HepG2 (cell line): ENCODE measurements around the gene SLC45A3. TPM values are rescaled to one million over a fixed set of nuclear protein-coding genes. Genes with fewer than 3 reads are reported as not detected.

Experiments
- AGO2 ChIP-seq: fragments of 200-400 bp; formaldehyde crosslinking; optimal IDR thresholded peaks from 2 replicates; pipeline ENCODE3; 2017; ENCODE audit warnings: mild to moderate bottlenecking, low read depth, low read length, moderate library complexity
- ARID3A ChIP-seq: IDR thresholded peaks from 2 replicates; pipeline ENCODE4 v1.6.1; 2012; ENCODE audit warnings: low read depth, low read length, improper control_type of control experiment
- ATF6 ChIP-seq: sonication (generic); formaldehyde crosslinking; conservative IDR thresholded peaks from 2 replicates; pipeline ENCODE4 v1.4.0; 2020; ENCODE audit warnings: missing genetic modification reagents
- FOXC1 ChIP-seq: sonication (generic); formaldehyde crosslinking; IDR thresholded peaks from 2 replicates; pipeline ENCODE4 v1.8.0; 2022; ENCODE audit warnings: mild to moderate bottlenecking, missing genetic modification reagents, borderline replicate concordance
- GATAD2A ChIP-seq: IDR thresholded peaks from 2 replicates; pipeline ENCODE4 v1.6.1; 2016
- HMG20A ChIP-seq: IDR thresholded peaks from 2 replicates; pipeline ENCODE4 v1.6.1; 2016; ENCODE audit warnings: borderline replicate concordance
- IRX3 ChIP-seq: sonication (generic); formaldehyde crosslinking; IDR thresholded peaks from 2 replicates; pipeline ENCODE4 v1.8.1; 2023; ENCODE audit warnings: mild to moderate bottlenecking, low read depth, missing genetic modification reagents, borderline replicate concordance
- KDM2A ChIP-seq: sonication (generic); formaldehyde crosslinking; IDR thresholded peaks from 2 replicates; pipeline ENCODE4 v1.4.0; 2020; ENCODE audit warnings: low read depth, missing genetic modification reagents, borderline replicate concordance
- NFIC ChIP-seq: IDR thresholded peaks from 2 replicates; pipeline ENCODE4 v1.6.1; 2012; ENCODE audit warnings: mild to moderate bottlenecking, low read length, inconsistent platforms
- NR2C2 ChIP-seq: sonication (generic); formaldehyde crosslinking; IDR thresholded peaks from 2 replicates; pipeline ENCODE4 v1.4.0; 2020; ENCODE audit warnings: missing genetic modification reagents, mild to moderate bottlenecking, moderate library complexity, borderline replicate concordance
- PHF20 ChIP-seq: sonication (generic); formaldehyde crosslinking; IDR thresholded peaks from 2 replicates; pipeline ENCODE4 v1.5.0; 2020; ENCODE audit warnings: mild to moderate bottlenecking, missing genetic modification reagents
- RAD21 ChIP-seq: fragments of 450-650 bp; formaldehyde crosslinking; IDR thresholded peaks from 2 replicates; pipeline ENCODE4 v1.5.0; 2020; ENCODE audit warnings: mild to moderate bottlenecking
- ZBTB26 ChIP-seq: IDR thresholded peaks from 2 replicates; pipeline ENCODE4 v1.6.1; 2016; ENCODE audit warnings: missing compliant biosample characterization, missing genetic modification reagents, borderline replicate concordance
- ZMYM2 ChIP-seq: sonication (generic); formaldehyde crosslinking; IDR thresholded peaks from 2 replicates; pipeline ENCODE4 v1.8.0; 2022; ENCODE audit warnings: mild to moderate bottlenecking, missing genetic modification reagents
- ZNF335 ChIP-seq: sonication (generic); formaldehyde crosslinking; IDR thresholded peaks from 2 replicates; pipeline ENCODE4 v1.4.0; 2020; ENCODE audit warnings: missing genetic modification reagents
- ZNF510 ChIP-seq: sonication (generic); formaldehyde crosslinking; IDR thresholded peaks from 2 replicates; pipeline ENCODE4 v1.4.0; 2020; ENCODE audit warnings: low read depth, mild to moderate bottlenecking, missing genetic modification reagents
- ZNF557 ChIP-seq: sonication (generic); formaldehyde crosslinking; IDR thresholded peaks from 2 replicates; pipeline ENCODE4 v1.4.0; 2020; ENCODE audit warnings: missing genetic modification reagents
- ZNF572 ChIP-seq: sonication (generic); formaldehyde crosslinking; IDR thresholded peaks from 2 replicates; pipeline ENCODE4 v1.5.1; 2020; ENCODE audit warnings: mild to moderate bottlenecking, missing genetic modification reagents
- ZNF652 ChIP-seq: IDR thresholded peaks from 2 replicates; pipeline ENCODE4 v1.6.1; 2016; ENCODE audit warnings: low read depth, borderline replicate concordance
- polyA plus RNA-seq, 8 experiments: library from polyadenylated mRNA; depleted of rRNA in 3 of 8; stranded (reverse) in 7 of 8; unstranded in 1 of 8; fragments of >200 nt; fragmentation: Illumina TruSeq in 4 of 8; extraction: Trizol in 4 of 8; gene quantifications; 2 replicates each; pipeline versions ENCODE4 v1.2.1 to v1.2.3, GENCODE V29; 2011 to 2016; ENCODE audit warnings: low read depth in 4 of 8, missing spikeins in 1 of 8, mixed read lengths in 1 of 8; ENCODE audit not compliant: insufficient read depth in 1 of 8
- total RNA-seq, 5 experiments: library from RNA; depleted of rRNA; stranded (reverse); fragments of >200 nt; fragmentation: Illumina TruSeq; extraction: Trizol; gene quantifications; 2 replicates each; pipeline ENCODE4 v1.2.3, GENCODE V29; 2016; ENCODE audit warnings: low read depth in 1 of 5
- TF ChIP-seq, protein P1 (sequence below): sonication (generic); formaldehyde crosslinking; IDR thresholded peaks from 2 replicates; pipeline ENCODE4 v1.5.1; 2020; ENCODE audit warnings: missing genetic modification reagents, mild to moderate bottlenecking, borderline replicate concordance
- TF ChIP-seq, protein P2 (sequence below): sonication (generic); formaldehyde crosslinking; IDR thresholded peaks from 2 replicates; pipeline ENCODE4 v1.8.1; 2023; ENCODE audit warnings: mild to moderate bottlenecking, missing genetic modification reagents
- TF ChIP-seq, protein P3 (sequence below): sonication (generic); formaldehyde crosslinking; IDR thresholded peaks from 2 replicates; pipeline ENCODE4 v1.5.0; 2020; ENCODE audit warnings: mild to moderate bottlenecking, missing genetic modification reagents, borderline replicate concordance
- TF ChIP-seq, protein P4 (sequence below): sonication (generic); formaldehyde crosslinking; IDR thresholded peaks from 2 replicates; pipeline ENCODE4 v1.4.0; 2020; ENCODE audit warnings: mild to moderate bottlenecking, missing genetic modification reagents

SLC45A3 gene
- total and polyA plus RNA-seq, 2 of the 13 experiments (the other 11 are each of a cell fraction or from before 2014, with no cell fraction given), result 3.4 to 4.1 TPM

GRCh38 chr1:205709640-205710039 lies 29.3 kb upstream of the SLC45A3 start (continued):
- no peak for TF ChIP-seq ATF6
- TF ChIP-seq AGO2, result no peak
- TF ChIP-seq ZNF557 (CRISPR knock-in tag), result no peak
- TF ChIP-seq FOXC1 (CRISPR knock-in tag), result 0 out of 2 replicates have a peak, but pooled peaks have one; percentile 23
- TF ChIP-seq ZMYM2 (CRISPR knock-in tag), result no peak
- no peak for TF ChIP-seq ZNF652
- TF ChIP-seq, protein P1, sequence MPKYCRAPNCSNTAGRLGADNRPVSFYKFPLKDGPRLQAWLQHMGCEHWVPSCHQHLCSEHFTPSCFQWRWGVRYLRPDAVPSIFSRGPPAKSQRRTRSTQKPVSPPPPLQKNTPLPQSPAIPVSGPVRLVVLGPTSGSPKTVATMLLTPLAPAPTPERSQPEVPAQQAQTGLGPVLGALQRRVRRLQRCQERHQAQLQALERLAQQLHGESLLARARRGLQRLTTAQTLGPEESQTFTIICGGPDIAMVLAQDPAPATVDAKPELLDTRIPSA, result no peak
- TF ChIP-seq, protein P2, sequence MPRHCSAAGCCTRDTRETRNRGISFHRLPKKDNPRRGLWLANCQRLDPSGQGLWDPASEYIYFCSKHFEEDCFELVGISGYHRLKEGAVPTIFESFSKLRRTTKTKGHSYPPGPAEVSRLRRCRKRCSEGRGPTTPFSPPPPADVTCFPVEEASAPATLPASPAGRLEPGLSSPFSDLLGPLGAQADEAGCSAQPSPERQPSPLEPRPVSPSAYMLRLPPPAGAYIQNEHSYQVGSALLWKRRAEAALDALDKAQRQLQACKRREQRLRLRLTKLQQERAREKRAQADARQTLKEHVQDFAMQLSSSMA (CRISPR knock-in tag), result no peak
- TF ChIP-seq ARID3A, result no peak
- no peak for TF ChIP-seq RAD21 (CRISPR knock-in tag)
- TF ChIP-seq KDM2A (CRISPR knock-in tag), result no peak
- TF ChIP-seq NFIC, result no peak; the same call in 1 of the 2 replicates
- TF ChIP-seq PHF20 (CRISPR knock-in tag), result no peak
- TF ChIP-seq, protein P3, sequence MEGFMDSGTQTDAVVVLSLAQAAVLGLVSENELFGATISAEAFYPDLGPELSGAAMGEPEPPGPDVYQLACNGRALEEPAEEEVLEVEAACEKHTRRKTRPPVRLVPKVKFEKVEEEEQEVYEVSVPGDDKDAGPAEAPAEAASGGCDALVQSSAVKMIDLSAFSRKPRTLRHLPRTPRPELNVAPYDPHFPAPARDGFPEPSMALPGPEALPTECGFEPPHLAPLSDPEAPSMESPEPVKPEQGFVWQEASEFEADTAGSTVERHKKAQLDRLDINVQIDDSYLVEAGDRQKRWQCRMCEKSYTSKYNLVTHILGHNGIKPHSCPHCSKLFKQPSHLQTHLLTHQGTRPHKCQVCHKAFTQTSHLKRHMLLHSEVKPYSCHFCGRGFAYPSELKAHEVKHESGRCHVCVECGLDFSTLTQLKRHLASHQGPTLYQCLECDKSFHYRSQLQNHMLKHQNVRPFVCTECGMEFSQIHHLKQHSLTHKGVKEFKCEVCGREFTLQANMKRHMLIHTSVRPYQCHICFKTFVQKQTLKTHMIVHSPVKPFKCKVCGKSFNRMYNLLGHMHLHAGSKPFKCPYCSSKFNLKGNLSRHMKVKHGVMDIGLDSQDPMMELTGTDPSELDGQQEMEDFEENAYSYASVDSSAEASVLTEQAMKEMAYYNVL (CRISPR knock-in tag), result 0 out of 2 replicates have a peak, but pooled peaks have one; percentile 38
- TF ChIP-seq IRX3 (CRISPR knock-in tag), result no peak
- no peak for TF ChIP-seq ZNF335 (CRISPR knock-in tag)
- TF ChIP-seq, protein P4, sequence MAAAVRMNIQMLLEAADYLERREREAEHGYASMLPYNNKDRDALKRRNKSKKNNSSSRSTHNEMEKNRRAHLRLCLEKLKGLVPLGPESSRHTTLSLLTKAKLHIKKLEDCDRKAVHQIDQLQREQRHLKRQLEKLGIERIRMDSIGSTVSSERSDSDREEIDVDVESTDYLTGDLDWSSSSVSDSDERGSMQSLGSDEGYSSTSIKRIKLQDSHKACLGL, result no peak
- no peak for TF ChIP-seq NR2C2 (CRISPR knock-in tag)
- TF ChIP-seq GATAD2A (CRISPR knock-in tag), result peak; percentile 77
- TF ChIP-seq ZNF510 (CRISPR knock-in tag), result no peak
- no peak for TF ChIP-seq ZBTB26
- peak; percentile 58; the same call in 1 of the 2 replicates for TF ChIP-seq HMG20A (CRISPR knock-in tag)
- TF ChIP-seq ZNF572 (CRISPR knock-in tag), result no peak
